Measurements from ENCODE around the gene LSAMP. TPM values are rescaled to one million over a fixed set of nuclear protein-coding genes. Genes with fewer than 3 reads are reported as not detected.
"Not testable (repeated sequence)": the region's sequence is repeated elsewhere in the genome, so short reads cannot be mapped to it uniquely, and the experiment has no call there.

LSAMP gene
- total RNA-seq, 1 donor from 2014 or later = 0.11 TPM

- no peak for DNase-seq (ENCODE audit: low spot score in 2 of 2)
- Histone ChIP-seq H3K9me3 (no peaks in the 10 kb centered on the region), H3K36me3 (no peaks in the 10 kb centered on the region), H3K4me1 (no peaks in the 10 kb centered on the region), H3K4me3 (no peak overlapping the region), H3K27ac (no peak overlapping the region), H3K27me3 (no peaks in the 10 kb centered on the region)
- TF ChIP-seq CTCF (IDR thresholded peaks at IDR 0.05) = no peak
- intact Hi-C loops (cut with DNase I) = no loop called here
Measured at GRCh38 chr3:115845986-115846385, 599.3 kb downstream of the LSAMP start.

- DNase-seq (ENCODE audit: low spot score in 2 of 2); intact Hi-C loops (cut with DNase I); H3K27me3 ChIP-seq; H3K4me1 ChIP-seq; H3K4me3 ChIP-seq; H3K9me3 ChIP-seq; H3K36me3 ChIP-seq; H3K27ac ChIP-seq: not testable (repeated sequence)
Measured at GRCh38 chr3:115844729-115845128, 600.6 kb downstream of the LSAMP start.

- no peak overlapping the region for H3K27ac ChIP-seq
- no peaks in the 10 kb centered on the region for H3K9me3 ChIP-seq
- no peaks in the 10 kb centered on the region for H3K27me3 ChIP-seq
- no peaks in the 10 kb centered on the region for H3K36me3 ChIP-seq
- DNase-seq (ENCODE audit: low spot score in 2 of 2) = no peak
- no peak for TF ChIP-seq CTCF (IDR thresholded peaks at IDR 0.05)
- H3K4me3 ChIP-seq = no peak overlapping the region
- intact Hi-C loops (cut with DNase I) = no loop called here
- H3K4me1 ChIP-seq = no peaks in the 10 kb centered on the region
Measured at GRCh38 chr3:115843206-115843605, 602.1 kb downstream of the LSAMP start.

GRCh38 chr3:115839246-115839645 is 606.0 kb downstream of the LSAMP start:
- TF ChIP-seq CTCF (IDR thresholded peaks at IDR 0.05) = no peak
- Histone ChIP-seq H3K4me3 (no peak overlapping the region), H3K27ac (no peak overlapping the region), H3K36me3 (no peaks in the 10 kb centered on the region), H3K27me3 (no peaks in the 10 kb centered on the region), H3K4me1 (no peaks in the 10 kb centered on the region), H3K9me3 (no peaks in the 10 kb centered on the region)
- intact Hi-C loops (cut with DNase I) = no loop called here
- DNase-seq (ENCODE audit: low spot score in 2 of 2) = no peak

GRCh38 chr3:115838786-115839185 is 606.5 kb downstream of the LSAMP start:
- Histone ChIP-seq H3K27ac (no peak overlapping the region), H3K4me1 (no peaks in the 10 kb centered on the region), H3K9me3 (no peaks in the 10 kb centered on the region), H3K36me3 (no peaks in the 10 kb centered on the region), H3K27me3 (no peaks in the 10 kb centered on the region), H3K4me3 (no peak overlapping the region)
- intact Hi-C loops (cut with DNase I) = no loop called here
- DNase-seq (ENCODE audit: low spot score in 2 of 2) = no peak
- no peak for TF ChIP-seq CTCF (IDR thresholded peaks at IDR 0.05)

- Histone ChIP-seq H3K27me3 (no peaks in the 10 kb centered on the region), H3K27ac (no peak overlapping the region), H3K4me3 (no peak overlapping the region), H3K4me1 (no peaks in the 10 kb centered on the region), H3K9me3 (no peaks in the 10 kb centered on the region), H3K36me3 (no peaks in the 10 kb centered on the region)
- intact Hi-C loops (cut with DNase I) = no loop called here
- no peak for DNase-seq (ENCODE audit: low spot score in 2 of 2)
- TF ChIP-seq CTCF (IDR thresholded peaks at IDR 0.05) = peak in 2 of 3 experiments; percentile 25 to 42
Measured at GRCh38 chr3:115836944-115837343, 608.3 kb downstream of the LSAMP start.

Data from ascending aorta (tissue), 2 donors.